Anterior cingulate cortex (tissue), 58 donors: ENCODE measurements around the gene KCNK7.

ENCODE experiments used
- DNase-seq, 58 donors: peaks; one replicate each; lab custom pipeline; 2025; lab: John Stamatoyannopoulos, UW

KCNK7 gene

DNA sequence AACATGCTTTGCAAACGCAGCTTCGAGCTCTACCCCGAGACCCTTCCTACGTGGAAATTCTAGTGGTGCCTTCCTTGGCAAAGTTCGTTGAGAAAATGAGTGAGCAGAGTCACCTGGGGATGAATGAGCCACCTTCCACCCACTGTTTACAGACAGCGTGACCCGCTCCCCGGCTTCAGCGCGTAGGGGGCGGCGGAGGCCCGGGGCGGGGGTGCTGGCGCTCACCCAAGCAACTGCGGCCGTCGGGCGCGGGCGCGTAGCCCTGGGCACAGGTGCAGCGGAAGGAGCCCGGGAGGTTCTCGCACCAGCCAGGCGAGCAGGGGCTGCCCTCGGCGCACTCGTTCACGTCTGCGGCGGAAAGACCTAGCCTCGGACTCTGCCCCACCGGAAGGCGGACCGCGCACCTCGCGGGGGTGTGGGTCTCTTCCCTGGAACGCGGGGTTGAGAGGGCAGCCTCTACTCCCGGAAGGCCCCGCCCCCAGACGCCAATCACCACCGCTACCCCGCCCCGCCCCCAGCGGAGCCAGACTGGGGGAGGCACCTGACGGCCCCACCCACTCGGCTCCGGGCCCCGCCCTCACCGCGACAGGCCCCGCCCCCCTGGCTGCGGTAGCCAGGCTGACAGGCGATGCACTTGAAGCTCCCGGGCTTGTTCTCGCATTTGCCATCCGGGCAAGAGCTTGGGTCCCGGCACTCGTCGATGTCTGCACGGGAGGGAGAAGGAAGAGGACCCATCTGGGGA, 49.2 kb downstream of the KCNK7 start:
- DNase-seq, result peak in 24 of 58 donors; percentile 18 to 62 (median 30)

DNA sequence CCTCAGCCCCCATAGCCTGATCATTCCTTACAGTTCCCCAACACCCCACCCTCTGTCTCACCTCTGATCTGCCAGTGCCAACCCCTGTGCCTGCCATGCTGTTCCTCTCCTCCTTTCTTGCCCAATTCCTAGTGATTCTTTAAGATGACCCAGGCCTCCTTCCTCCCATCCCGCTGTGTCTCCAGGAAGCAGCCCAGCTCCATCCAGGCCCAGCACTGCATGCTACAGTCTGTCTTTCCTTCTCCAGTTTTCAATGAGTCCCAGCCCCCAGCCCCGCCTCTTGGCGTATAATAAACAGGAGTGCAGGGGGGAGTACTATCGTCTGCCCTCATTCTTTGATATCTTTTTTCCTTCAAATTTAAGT, 49.8 kb downstream of the KCNK7 start:
- DNase-seq, result no peak
